GM18519 (cell line): Measurements from ENCODE around the gene MEX3A.
"Not testable (repeated sequence)": the region's sequence is repeated elsewhere in the genome, so short reads cannot be mapped to it uniquely, and the experiment has no call there.

Experiments
- ATAC-seq: cut with Tn5 transposase; IDR thresholded peaks from one replicate; pipeline ENCODE4 v1.9.1; 2021; ENCODE audit warnings: mild to moderate bottlenecking, moderate library complexity; ENCODE audit not compliant: unreplicated experiment, low FRiP score

The MEX3A gene

DNA sequence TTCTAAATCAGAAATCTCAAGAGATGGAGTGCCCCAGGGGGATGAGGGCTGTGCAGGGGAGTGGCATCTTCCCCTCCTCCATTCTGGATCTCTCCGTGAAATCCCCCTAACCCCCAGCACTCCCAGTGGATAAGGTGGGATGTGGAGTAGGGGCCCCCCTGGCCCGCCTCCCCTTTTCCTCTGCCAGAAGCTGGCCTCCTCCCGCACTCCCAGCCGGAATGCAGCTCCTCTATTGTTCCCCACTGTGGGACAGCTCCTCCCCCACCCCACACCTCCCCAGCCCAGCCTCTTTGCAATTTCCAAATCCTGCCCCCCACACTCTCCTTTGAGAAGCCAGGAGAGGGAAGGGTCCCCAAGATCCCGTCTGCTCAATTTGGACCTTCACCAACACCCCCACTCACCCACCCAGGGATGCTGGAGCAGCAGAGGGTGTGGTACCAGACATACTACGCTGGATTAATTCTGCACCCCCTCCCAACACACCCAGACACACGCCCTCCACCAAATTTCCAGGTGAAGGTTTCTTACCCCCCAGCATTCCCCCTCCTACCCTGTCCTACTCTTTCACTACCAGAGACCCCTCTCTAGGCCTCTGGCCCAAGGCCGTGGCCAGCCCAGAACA lies 1.9 kb downstream of the MEX3A start:
- no peak for ATAC-seq

DNA sequence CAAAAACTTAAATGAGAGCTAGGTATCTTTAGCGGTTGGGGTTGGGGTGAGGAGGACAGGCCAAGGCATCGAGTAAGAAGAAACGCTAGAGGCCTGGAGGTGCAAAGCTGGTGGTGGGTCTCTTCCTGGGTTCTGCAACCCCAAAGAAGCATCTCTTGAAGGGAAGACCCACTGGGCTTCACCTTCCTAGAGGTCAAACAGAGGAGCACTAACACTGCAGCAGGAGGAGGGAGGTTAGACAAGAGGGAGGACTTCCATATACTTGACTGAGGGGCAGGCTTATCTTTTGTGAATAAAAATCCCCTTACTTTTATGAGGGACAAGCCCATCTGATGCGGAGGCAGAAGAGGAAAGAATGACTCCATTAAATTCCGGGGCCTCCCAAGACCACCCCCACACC lies 2.5 kb downstream of the MEX3A start:
- no peak for ATAC-seq

DNA sequence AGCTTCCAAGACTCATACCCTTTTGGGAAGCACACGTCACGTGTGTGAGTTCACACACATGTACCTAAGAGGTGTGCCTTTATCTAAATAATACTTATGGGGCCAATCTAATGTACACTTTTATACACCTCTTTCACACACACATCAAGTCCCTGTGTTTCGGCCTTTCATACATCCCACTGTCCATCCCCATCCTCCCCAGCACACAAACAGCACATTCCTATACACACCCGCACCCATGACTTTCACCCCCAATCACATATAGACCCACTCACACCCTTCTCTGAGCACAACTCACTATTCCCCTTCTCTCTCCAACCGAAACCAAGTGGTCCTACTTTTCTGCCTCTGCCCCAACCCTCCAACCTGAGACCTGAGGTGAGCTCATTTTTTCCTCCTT lies 3.5 kb downstream of the MEX3A start:
- no peak for ATAC-seq

DNA sequence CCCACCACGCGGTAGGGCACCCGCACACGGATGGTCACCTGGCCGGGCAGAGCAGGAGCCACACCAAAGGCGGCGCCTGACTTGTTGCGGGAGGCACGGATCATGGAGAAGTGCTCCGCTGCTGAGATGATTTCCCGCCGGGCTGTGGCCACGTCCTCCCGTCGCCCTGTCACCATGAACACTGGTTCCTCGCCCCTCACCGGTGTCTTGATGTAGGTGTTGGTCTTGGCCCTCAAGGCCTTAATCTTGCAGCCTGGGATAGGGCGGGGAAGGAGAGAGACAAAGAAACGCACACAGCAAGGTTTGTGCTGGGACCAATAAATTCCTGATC lies 4.9 kb downstream of the MEX3A start:
- ATAC-seq = no peak

DNA sequence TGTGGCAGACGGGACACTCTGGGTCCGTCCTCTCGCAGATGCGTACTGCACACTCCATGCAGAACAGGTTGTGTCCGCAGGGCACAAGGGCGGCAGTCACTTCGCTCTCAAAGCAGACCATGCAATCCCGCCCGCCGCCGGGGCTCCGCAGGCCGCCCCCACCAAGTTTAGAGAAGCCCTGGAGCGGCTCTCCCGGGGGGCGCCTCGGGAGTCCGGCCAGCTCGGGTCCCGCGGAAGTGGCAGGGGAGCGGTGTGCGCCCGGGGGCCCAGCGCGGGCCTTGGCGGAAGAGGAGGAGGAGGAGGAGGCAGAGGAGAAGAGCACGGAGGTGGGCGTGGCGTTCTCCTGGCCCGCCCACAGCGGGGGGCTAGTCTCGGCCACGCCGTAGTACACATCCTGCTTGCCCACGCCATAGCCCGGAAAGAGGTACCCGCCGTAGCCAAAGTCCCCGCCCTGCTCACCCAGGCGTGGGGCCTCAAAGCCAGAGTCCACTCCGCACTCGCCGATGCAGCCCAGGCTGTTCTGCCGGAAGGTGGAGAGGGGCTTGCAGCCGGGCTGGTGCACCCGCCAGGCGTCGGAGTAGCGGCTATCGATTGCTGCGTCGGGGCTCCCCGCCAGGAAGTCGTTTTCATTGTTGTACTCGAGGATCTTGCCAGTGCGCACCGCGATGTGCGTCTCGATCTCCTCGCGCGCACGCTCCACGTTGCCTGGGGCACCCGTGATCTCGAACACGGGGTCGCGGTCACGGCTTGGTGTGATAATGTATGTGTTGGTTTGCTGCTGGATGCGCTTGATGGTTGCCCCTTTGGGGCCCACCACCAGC lies 5.4 kb downstream of the MEX3A start:
- ATAC-seq = no peak

DNA sequence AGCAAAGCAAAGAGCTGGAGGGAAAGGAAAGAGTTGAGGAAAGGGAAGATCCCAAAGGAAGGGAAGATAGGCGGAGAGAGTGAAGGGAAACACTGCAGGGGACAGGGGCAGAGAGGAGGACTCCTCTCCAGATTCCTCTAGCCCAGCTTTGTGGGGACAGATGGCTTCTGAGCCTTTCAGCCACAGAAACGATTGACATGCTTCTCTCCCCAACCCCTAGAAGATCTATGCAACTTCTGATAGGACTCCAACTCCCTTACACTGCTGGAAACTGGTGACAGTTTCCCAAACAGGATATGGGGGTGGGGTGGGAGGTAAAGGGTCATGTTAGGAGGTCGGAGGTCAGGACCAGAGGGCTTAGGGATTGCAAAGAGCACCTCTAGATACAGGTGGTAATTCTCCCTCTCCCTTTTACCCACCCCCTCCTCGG lies 6.5 kb downstream of the MEX3A start:
- ATAC-seq = no peak

DNA sequence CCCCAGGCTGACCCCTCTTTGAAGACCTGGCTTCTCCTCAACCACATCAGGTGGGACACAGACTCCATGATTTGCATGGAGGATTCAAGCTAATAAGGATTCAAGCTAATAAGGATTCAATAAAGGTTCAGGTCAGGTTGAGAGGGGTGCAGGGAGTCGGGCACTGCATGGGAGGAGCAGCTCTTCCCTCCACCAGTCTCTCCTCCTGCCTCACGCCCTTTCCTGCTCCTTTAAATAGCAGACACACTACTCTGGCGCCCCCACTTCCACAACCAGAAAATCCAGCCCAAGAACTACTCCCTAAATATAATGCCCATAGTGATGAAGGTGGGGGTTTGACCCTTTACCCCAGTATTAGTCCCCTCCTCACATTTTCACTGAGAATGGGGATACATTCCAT lies 7.1 kb downstream of the MEX3A start:
- no peak for ATAC-seq

DNA sequence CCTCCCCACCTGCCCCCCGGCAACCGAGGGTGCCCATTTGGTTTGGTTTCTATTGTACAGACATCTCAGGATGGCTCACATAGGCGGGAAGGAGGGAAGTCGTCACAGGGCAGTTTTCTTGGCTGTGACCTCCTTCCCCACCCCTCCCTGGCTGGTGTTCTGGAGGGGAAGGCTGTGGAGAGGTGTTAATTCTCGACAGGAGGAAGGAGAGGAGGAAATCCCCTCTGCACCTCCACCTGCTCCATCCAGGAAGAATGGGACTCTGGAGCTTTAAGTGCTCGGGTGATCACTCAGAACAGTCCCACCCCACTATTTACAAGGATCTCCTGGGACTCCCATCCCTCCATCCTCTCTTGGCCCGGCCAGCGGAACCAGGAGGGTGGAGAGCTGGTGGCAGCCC lies 7.6 kb downstream of the MEX3A start:
- ATAC-seq = no peak

DNA sequence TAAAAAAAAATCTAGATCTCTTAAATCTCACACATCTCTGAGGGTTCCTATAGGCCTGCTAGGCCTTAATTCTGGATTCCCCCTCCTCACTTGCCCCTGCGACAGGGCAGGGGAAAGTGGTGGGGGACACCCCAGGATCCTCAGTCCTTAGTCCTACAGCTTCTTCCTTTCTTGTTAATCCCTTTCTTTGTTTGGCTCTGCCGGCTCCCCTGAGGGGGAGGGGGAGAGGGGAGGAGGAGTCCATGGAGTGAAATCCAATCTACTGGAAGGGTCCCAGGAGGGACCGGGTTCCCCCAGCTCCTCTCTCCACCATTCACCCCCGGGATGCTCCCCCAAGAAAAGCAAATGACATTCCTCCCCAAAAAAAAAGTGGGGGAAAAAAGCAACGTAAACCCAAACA lies 8.5 kb downstream of the MEX3A start:
- no peak for ATAC-seq

DNA sequence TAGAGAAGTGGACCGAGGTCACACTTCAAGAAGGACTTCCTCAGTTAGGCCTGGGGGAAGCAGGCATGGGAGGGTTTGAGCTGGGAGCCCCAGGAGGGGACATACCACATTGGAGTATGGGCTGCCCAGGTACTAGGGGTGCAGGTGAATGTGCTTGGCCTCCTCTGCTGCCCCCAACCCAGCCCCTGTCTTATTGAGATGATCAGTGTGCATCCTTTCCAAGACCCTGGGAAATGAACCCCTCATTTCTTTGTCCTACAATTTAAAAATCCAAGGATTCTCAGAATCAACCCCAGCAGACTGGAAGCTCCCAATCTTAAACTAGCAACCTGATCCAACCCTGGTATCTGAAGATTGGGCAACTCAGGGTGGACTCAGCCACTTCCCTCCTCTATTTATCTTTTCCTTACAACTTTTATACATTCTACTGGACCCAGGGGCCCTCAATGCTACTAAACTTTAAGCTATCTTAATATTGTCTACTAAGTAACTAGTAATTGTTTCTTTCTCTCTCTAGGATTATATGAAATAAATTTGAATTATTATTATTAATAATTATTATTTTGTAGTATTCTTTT lies 9.1 kb downstream of the MEX3A start:
- ATAC-seq = no peak

DNA sequence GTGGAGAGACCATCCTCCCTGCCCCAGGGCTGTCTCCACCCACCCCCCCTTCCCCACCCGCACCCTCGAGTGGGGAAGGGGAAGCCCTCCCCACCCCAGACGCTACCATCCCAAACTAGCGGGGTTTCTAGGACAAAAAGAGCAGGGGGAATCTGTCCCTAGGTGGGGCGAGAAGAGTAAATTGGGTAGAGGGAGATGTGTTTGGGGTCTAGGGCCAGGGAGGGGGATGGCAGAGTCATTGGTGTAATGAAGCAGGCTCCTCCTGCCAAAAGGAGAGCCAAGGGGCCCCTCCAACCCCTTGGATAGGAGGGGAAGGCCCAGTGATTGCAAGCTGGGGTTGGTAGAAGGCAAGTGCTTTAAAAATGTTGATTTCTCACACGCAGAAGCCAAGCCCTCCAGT lies 10.0 kb downstream of the MEX3A start:
- ATAC-seq = no peak

DNA sequence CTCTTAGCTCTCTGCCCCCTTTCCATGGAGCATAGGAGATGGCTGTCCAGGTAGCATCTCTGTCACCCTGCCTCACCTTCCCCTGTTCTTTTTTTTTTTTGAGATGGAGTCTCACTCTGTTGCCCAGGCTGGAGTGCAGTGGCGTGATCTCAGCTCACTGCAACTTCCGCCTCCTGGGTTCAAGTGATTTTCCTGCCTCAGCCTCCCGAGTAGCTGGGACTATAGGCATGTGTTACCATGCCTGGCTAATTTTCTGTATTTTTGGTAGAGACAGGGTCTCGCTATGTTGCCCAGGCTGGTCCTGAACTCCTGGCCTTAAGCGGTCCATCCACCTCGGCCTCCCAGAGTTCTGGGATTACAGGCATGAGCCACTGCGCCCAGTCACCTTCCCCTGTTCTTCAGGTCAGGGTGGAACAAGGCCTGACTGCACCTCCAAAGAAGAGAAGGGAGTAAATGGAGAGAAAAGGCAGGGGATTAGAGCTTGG lies 10.9 kb downstream of the MEX3A start:
- not testable (repeated sequence) for ATAC-seq

DNA sequence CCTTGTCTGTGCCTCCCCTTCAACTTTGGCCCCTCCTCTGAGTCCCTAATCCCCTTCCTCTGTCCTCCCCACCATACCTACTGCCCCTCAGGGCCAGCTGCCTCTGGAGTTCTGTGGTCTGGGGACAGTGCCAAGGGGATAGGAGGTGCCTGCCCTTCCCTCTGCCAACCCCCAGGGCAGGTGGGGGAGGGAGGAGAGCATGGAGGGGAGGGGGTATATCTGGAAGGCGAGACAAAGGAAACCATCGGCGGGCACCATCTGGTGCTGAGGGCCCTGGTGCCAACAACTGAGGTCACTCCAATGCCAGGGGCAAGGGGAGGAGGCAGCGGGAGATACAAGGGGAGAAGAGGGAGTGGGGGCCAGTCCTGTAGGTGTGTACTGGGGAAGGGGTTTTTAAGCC lies 11.7 kb downstream of the MEX3A start:
- no peak for ATAC-seq

DNA sequence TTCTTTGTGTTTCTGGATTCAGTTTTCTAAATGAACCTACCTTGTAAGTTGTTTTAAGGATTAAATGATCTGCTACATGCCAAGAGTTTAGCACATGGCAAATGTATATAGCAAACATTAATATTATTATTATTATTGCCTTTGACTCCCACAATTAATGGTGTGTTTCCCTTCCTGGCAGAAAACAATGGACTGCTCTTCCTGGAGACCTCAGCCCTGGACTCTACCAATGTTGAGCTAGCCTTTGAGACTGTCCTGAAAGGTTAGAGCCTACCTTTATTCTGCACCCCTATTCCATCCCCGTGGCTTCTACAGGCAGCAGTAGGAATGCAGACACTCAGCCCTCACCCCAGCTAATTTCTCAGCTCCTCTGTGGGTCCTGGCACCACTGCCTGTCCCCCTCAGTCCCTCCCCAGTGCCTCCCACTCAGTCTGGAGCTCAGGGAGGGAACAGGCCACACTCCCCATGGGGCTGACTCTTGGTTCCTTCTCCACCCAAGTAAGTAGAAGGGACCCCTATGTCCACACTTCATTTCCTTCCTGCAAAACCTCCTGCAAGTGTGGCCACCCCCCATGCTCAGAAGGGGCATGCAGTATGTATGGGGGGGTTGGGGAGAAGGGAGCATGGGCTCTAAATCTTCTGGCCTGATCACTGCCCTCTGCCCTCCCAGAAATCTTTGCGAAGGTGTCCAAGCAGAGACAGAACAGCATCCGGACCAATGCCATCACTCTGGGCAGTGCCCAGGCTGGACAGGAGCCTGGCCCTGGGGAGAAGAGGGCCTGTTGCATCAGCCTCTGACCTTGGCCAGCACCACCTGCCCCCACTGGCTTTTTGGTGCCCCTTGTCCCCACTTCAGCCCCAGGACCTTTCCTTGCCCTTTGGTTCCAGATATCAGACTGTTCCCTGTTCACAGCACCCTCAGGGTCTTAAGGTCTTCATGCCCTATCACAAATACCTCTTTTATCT lies 12.5 kb downstream of the MEX3A start:
- no peak for ATAC-seq

DNA sequence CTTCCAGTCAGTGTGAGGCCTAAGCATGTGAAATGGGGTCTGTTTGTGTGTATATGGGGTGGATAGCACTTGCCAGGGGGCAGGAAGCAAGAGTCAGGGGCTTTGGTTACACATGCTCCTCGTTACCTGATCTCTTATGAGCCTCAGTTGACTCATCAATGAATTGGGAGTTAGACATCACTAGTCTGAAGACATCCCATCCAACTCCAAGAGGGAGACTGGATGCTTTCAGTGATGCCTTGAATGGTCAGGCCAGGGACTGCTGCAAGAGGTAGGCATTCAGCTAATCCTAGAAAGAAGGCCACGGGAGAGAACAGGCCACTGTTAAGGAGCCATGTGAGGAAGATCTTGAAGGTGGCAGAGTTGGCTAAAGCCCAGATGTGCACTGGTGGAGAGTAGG lies 15.0 kb downstream of the MEX3A start:
- no peak for ATAC-seq

DNA sequence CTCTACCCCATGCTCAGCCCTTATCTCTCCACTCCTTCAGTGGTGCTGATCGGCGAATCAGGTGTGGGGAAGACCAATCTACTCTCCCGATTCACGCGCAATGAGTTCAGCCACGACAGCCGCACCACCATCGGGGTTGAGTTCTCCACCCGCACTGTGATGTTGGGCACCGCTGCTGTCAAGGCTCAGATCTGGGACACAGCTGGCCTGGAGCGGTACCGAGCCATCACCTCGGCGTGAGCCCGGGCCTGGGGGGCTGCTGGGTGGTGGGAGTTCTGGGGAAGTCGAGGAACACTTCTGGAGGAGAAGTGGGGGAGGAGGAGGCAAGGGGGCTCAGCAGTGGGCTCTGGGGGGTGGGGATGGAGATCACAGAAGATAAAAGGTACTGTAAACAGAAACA lies 16.4 kb downstream of the MEX3A start:
- ATAC-seq = no peak

DNA sequence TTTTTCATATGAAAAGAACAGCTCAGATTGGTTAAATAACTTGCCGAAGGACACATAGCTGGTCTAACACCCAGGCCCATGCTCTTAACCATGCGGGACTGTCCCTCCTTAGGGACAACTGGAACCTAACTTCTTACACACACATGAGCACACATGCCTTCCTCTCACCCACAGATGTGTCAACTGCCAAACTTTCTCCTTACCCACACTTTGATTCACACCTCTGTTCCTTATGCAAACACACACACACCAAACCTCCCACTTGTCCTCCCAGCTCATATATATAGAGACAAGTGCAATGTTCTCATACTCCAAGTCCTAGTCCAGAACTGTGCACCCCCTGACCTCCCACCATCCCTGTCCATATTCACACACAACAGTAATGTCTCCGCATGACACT lies 17.1 kb downstream of the MEX3A start:
- ATAC-seq = no peak

DNA sequence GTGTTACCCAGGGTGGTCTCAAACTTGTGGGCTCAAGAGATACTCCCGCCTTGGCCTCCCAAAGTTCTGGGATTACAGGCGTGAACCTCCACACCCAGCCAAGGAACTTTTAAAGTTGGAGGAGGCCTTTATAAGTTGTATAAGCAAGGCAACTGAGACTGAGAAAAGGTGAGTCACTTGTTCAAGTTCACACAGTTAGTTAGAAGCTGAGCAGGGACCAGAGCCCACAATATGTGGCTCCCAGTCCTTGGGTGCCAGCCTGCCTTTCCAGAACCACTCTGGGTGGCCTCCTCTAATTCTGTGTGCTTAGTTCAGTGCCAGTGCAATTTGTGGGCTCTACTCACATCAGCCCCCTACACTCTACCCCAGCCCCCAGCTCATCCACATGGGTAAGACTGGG lies 17.6 kb downstream of the MEX3A start:
- ATAC-seq = no peak

DNA sequence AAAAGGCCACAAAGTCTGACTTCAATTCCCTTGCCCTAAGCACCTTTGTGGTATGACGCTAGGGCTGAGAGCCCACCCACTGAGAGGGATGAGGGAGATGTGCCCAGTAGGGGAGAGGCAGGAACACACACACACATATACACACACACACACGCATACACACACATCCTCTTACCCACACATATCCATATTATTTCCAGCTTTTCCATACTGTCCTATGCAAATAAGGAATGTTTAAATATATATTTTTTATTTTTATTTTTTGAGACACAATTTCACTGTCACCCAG lies 18.3 kb downstream of the MEX3A start:
- no peak for ATAC-seq

DNA sequence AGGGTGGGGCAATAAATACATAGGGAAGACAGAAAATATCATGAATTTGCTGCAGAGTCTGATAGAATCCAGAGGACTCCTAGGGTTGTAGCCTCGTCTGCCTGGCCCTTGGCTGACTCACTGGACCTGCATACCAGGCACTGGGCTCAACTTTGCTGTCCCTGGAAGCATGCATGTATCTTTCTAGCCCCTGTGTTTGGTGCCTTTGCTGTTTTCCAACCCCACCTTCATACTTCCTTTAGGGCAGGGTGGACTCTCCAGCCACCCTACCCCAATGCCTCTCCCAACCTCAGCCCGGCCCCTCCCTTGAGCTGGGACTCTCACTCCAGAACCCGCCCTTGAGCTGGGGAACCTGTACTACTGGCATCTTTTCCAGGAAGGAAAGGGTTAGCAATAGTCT lies 20.1 kb downstream of the MEX3A start:
- ATAC-seq = no peak
